Measurements from ENCODE around the gene COL18A1. TPM values are rescaled to one million over a fixed set of nuclear protein-coding genes. Genes with fewer than 3 reads are reported as not detected.
A peak's percentile ranks its signal among the peaks of the same experiment; 100 is the strongest.
"Not testable (repeated sequence)": the region's sequence is repeated elsewhere in the genome, so short reads cannot be mapped to it uniquely, and the experiment has no call there.

COL18A1 gene
- total RNA-seq, 2 donors from 2014 or later = 56.2 to 229 TPM

DNA sequence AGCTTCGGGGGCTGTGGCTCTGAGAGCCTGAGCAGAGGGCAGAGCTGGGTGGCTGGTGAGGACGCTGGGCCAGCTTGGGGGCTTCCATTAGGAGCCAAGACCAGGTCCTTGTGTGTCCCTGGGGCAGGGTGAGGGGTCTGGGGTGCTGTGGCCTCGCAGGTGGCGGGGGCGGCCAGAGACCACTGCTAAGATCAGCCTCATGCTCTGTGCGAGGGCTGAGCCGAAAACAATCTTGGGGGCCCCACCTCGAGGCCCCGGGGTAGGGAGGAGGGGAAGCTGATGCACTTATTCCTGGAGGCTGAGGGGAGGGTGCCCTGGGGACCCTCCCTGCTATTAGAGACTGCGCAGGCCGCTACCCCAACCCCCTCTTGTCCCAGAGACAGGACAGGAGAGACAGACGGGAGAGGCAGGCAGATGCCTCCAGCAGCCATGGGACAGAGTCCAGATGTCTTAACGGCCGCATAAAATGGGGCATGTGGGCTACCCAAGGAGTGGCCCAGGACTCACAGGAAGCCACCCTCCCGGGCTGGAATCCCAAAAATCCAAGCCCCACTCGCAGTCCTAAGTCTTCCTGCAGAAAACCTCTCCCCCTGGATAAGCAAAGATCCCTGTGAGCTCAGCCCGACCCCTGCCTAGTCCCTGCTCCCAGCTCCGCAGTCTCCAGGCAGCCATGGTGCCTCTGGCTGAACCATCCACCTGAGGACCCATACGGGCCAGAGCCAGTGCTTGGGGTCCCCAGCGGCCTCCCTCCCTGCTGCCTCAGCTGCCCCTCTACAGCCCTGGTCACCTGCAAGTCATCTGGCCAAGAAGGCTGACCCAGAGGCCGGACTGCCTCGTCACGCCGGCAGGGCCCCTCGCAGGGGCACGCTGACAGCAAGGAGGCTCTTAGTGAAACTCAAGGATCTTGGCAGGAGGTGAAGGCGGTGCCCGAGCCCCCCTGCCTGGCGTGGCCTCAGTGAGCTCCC is 43.6 kb upstream of the COL18A1 start:
- H3K27me3 ChIP-seq (replicated peaks; ENCODE audit: insufficient read depth) = no peaks in the 10 kb centered on the region
- H3K27ac ChIP-seq = no peak overlapping the region
- H3K4me1 ChIP-seq (replicated peaks) = no peaks in the 10 kb centered on the region
- no peaks in the 10 kb centered on the region for H3K9me3 ChIP-seq
- WGBS = 85% methylated on average over 29 of the region's 29 CpGs
- no peak overlapping the region for H3K4me3 ChIP-seq
- no peak for DNase-seq (ENCODE audit: low spot score)
- intact Hi-C loops (cut with DNase I) = loop anchor here (5.0 kb wide), 1 partner anchor 54 kb away; no protein-coding TSS in a partner anchor
- TF ChIP-seq POLR2A (IDR thresholded peaks at IDR 0.05) (no peak), POLR2AphosphoS5 (IDR thresholded peaks at IDR 0.05) (no peak)
- TF ChIP-seq, protein P1, sequence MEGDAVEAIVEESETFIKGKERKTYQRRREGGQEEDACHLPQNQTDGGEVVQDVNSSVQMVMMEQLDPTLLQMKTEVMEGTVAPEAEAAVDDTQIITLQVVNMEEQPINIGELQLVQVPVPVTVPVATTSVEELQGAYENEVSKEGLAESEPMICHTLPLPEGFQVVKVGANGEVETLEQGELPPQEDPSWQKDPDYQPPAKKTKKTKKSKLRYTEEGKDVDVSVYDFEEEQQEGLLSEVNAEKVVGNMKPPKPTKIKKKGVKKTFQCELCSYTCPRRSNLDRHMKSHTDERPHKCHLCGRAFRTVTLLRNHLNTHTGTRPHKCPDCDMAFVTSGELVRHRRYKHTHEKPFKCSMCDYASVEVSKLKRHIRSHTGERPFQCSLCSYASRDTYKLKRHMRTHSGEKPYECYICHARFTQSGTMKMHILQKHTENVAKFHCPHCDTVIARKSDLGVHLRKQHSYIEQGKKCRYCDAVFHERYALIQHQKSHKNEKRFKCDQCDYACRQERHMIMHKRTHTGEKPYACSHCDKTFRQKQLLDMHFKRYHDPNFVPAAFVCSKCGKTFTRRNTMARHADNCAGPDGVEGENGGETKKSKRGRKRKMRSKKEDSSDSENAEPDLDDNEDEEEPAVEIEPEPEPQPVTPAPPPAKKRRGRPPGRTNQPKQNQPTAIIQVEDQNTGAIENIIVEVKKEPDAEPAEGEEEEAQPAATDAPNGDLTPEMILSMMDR (IDR thresholded peaks at IDR 0.05) = no peak
- H3K36me3 ChIP-seq = no peaks in the 10 kb centered on the region

DNA sequence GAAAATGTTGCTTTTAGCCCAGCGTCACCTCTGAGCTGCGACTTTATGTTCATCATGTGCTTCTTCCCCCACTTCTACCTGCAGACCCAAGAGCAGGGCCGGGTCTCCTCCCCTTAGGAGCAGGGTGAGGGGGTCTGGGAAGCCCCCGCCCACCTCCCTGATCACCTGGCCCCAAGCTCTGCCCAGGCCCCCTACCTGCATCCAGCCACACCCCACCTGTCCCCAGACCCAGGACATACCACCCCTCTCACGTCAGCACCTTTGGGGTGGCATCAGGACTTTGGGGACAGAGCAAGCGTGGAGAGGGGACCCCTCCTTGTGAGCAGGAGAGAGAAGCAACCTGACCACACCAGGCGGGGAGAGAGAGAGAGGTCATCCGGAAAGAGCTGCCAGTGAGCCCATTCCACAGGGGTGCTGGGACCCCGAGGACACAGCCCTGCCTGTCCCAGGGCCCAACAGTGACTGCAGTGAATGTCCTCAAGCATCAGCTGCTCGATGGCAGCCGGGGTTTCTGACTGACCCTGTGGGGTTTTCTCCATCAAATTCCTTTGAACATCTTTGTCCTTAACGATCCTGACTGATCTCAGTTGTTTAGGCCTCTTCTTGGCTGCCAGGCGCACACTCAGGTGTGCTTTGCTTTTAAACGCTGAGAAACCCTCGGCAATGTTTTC is 42.8 kb upstream of the COL18A1 start:
- TF ChIP-seq POLR2AphosphoS5 (IDR thresholded peaks at IDR 0.05) (no peak), POLR2A (IDR thresholded peaks at IDR 0.05) (no peak)
- TF ChIP-seq, protein P1 (IDR thresholded peaks at IDR 0.05) = no peak
- Histone ChIP-seq H3K4me3 (no peak overlapping the region), H3K36me3 (no peaks in the 10 kb centered on the region), H3K27me3 (replicated peaks; ENCODE audit: insufficient read depth) (no peaks in the 10 kb centered on the region), H3K9me3 (no peaks in the 10 kb centered on the region), H3K27ac (no peak overlapping the region), H3K4me1 (replicated peaks) (no peaks in the 10 kb centered on the region)
- DNase-seq (ENCODE audit: low spot score) = no peak
- WGBS = 88% methylated on average over 15 of the region's 15 CpGs
- intact Hi-C loops (cut with DNase I) = loop anchor here (5.0 kb wide), 1 partner anchor 55 kb away; no protein-coding TSS in a partner anchor

DNA sequence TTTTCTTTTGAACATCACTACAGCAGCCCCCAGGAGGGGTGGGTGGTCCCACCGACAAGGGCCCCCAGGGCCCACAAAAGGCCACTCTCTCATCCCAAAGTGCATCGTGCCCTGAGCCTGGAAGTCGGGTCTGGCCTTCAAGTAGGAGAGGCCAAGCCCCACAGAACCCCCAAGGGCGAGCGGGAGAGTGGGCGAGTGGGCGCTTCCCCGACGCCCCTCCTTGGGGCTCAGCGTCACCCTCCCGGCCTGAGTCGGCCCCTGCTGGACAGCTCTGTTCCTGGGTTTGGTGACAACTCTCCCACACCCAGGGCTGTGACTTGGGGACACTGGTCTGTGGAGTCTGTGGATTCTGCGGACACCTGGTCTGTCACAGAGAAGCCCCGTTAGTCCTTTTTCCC is 42.2 kb upstream of the COL18A1 start:
- no peaks in the 10 kb centered on the region for H3K4me1 ChIP-seq (replicated peaks)
- H3K9me3 ChIP-seq = no peaks in the 10 kb centered on the region
- H3K27ac ChIP-seq = no peak overlapping the region
- H3K27me3 ChIP-seq (replicated peaks; ENCODE audit: insufficient read depth) = no peaks in the 10 kb centered on the region
- 96% methylated on average over 13 of the region's 14 CpGs for WGBS
- no peak overlapping the region for H3K4me3 ChIP-seq
- H3K36me3 ChIP-seq = no peaks in the 10 kb centered on the region
- TF ChIP-seq POLR2A (IDR thresholded peaks at IDR 0.05) (no peak), POLR2AphosphoS5 (IDR thresholded peaks at IDR 0.05) (no peak)
- TF ChIP-seq, protein P1 (IDR thresholded peaks at IDR 0.05) = no peak
- intact Hi-C loops (cut with DNase I) = loop anchor here (5.0 kb wide), 1 partner anchor 55 kb away; no protein-coding TSS in a partner anchor
- no peak for DNase-seq (ENCODE audit: low spot score)

DNA sequence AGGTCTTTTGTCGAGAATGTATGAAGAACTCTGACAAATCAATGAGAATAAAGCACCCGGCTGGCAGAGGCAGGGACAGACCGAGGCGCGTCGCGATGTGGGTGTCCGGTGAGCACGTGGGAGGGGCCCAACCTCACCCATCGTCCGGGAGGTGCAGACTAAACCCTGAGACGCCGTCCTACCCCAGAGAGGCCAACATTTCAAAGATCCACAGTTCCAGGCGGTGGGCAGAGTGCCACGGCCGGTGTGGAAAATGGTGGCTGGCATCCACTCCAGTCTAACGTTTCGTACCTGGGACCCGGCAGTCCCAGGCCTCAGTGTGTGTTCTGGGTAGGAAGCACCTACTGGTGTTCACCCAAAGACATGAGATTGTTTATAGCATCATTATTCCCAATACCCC is 41.7 kb upstream of the COL18A1 start:
- H3K27ac ChIP-seq = peak overlapping the region; percentile 69 to 74
- not testable (repeated sequence) for H3K27me3 ChIP-seq (replicated peaks; ENCODE audit: insufficient read depth); H3K4me3 ChIP-seq; H3K9me3 ChIP-seq; H3K36me3 ChIP-seq; DNase-seq (ENCODE audit: low spot score); H3K4me1 ChIP-seq (replicated peaks)
- intact Hi-C loops (cut with DNase I) = loop anchor here (5.0 kb wide), 1 partner anchor 56 kb away; no protein-coding TSS in a partner anchor
- WGBS = 97% methylated on average over 14 of the region's 19 CpGs

DNA sequence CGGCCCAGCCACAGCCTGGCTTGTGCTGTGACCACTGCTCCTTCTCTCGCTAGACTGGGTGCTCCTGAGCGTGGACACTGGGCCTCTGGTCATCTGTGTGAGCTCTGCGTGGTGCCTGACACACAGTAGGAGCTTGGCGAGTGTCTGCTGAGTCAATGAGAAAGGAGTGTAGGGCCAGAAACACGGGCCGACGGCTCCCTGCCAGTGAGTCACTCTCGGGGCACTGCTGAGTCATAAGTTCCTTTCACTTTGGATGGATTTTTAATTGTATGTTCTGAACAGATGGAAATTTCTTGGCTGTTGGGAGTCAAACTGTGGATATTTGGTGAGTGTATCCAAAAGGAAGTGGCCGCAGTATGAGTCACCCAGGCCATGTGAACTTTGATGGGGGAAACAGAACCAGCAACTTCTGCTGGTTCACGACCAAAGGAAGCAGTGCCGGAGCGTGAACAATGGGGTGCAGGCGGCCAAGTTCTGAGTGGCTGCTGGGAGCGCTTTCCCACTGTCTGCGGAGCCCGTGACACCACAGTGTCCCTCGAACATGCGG is 41.0 kb upstream of the COL18A1 start:
- Histone ChIP-seq H3K36me3 (no peaks in the 10 kb centered on the region), H3K4me3 (no peak overlapping the region), H3K27me3 (replicated peaks; ENCODE audit: insufficient read depth) (no peaks in the 10 kb centered on the region), H3K4me1 (replicated peaks) (no peaks in the 10 kb centered on the region), H3K27ac (peak overlapping the region; percentile 74 to 77), H3K9me3 (no peaks in the 10 kb centered on the region)
- 24% methylated on average over 18 of the region's 19 CpGs for WGBS
- no peak for TF ChIP-seq POLR2A (IDR thresholded peaks at IDR 0.05)
- peak; percentile 87 for TF ChIP-seq POLR2AphosphoS5 (IDR thresholded peaks at IDR 0.05)
- intact Hi-C loops (cut with DNase I) = loop anchor here (5.0 kb wide), 1 partner anchor 57 kb away; no protein-coding TSS in a partner anchor
- peak; percentile 48 for DNase-seq (ENCODE audit: low spot score)
